DND-41 (cell line): ENCODE measurements around the gene IGFBP5.

Experiments
- EZH2 ChIP-seq: IDR thresholded peaks from 3 replicates; pipeline ENCODE4 v1.6.1; 2012; ENCODE audit warnings: borderline replicate concordance, low read depth, mild to moderate bottlenecking, moderate library complexity, low read length, inconsistent platforms; ENCODE audit not compliant: severe bottlenecking
- TF ChIP-seq, protein P1 (sequence below): IDR thresholded peaks from 2 replicates; pipeline ENCODE4 v1.5.1; 2012; ENCODE audit warnings: borderline replicate concordance, low read length, moderate library complexity, mild to moderate bottlenecking; ENCODE audit not compliant: poor library complexity, severe bottlenecking; ENCODE audit errors: extremely low read depth

DNA sequence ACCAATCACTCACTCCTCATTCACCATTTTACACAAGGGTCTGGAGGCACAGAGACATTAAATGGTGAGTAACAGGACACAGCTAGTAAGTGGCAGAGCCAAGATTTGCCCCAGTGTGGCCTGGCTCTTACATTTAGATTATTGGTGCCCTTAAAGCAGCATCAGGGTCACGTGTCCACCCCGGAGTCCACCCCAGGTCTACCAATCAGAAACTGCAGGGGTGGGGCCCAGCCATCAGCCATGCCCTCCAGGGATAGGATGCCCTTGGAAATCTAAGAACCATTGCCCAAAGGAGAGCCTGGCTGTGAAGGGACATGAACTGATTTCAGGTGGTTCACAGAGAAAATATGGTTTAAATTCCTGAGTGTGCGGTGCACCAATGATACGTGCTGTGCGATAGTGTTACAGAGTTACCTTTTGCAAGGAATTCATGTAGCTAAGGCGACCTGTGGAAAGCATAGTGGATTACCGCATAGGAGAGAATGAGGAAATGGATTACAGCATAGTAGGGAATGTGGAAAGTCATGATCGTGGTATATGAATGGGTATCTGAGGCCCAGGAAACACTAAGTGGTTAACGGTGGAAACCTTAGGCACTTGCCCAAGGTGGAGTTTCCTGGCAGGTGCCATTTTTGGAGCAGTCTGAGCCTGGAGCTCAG, 17.8 kb downstream of the IGFBP5 start:
- no peak for TF ChIP-seq EZH2
- TF ChIP-seq, protein P1, sequence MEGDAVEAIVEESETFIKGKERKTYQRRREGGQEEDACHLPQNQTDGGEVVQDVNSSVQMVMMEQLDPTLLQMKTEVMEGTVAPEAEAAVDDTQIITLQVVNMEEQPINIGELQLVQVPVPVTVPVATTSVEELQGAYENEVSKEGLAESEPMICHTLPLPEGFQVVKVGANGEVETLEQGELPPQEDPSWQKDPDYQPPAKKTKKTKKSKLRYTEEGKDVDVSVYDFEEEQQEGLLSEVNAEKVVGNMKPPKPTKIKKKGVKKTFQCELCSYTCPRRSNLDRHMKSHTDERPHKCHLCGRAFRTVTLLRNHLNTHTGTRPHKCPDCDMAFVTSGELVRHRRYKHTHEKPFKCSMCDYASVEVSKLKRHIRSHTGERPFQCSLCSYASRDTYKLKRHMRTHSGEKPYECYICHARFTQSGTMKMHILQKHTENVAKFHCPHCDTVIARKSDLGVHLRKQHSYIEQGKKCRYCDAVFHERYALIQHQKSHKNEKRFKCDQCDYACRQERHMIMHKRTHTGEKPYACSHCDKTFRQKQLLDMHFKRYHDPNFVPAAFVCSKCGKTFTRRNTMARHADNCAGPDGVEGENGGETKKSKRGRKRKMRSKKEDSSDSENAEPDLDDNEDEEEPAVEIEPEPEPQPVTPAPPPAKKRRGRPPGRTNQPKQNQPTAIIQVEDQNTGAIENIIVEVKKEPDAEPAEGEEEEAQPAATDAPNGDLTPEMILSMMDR, result no peak
